Stimulated activated CD4-positive, alpha-beta T cell treated with anti-CD3 and anti-CD28 coated beads, Interleukin-15, amount 100 ng/mL, for 1 hour (primary cell): Measurements from ENCODE around the gene TRIM7.

Experiments
- DNase-seq, 2 donors: peaks; one replicate each; pipeline ENCODE4 v3.0.0-alpha.2; 2020; ENCODE audit warnings: low read depth in 1 of 2, low spot score in 1 of 2

Gene TRIM7

DNA sequence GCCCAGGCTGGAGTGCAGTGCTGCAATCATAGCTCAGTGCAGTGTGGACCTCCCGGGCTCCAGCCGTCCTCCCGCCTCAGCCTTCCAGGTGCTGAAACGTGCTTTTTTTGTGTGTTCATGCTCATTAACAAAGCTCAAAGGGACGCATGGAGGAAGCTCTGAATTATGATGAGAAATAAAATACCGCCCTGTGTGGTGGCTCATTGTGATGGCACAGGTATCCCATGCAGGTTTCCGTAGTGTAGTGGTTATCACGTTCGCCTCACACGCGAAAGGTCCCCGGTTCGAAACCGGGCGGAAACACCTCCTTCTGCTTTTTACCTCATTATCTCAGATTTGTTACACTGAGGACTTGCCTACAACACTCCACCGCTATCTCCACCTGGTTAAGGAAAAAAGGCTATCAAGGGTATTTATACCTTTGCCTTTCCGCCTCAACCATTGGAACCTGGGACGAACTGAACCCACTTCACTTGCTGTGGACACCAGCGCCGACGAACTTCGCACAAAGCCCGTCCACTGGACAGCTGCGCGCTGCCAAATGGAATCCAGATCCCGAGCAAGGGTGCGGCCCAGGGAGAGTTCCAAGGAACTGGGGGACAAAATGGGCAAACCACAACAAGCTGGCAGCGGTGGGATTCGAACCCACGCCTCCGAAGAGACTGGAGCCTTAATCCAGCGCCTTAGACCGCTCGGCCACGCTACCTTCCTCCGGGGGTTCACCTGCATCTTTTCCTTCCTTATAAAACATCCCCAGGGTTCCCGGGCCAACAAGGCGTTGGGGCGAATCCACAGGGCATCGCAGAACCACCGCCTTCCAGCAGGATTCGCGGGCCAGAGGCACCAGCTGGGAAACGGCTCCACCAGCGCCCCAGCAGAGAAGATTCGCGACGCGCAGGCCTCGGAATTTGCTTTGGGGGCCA, 31.3 kb downstream of the TRIM7 start:
- peak in 1 of 2 donors; percentile 70 for DNase-seq

DNA sequence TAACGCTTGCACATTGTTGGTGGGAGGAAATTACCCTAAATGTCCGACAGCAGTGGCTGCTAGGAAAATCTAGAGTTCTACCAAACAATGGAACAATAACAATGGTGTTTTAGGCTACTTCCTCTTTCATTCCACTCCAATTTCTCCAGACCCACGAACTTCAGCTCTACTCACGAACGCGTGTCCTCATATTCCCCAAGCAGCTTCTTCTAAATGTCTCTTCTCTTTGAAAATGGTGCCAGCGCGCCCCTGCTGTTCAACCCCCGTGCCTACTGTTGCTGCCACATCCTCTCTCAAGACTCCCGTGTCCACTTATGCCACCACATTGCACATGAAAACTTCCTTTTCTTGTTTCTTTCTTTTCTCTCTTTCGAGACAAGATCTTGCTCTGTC, 32.0 kb downstream of the TRIM7 start:
- DNase-seq: no peak

DNA sequence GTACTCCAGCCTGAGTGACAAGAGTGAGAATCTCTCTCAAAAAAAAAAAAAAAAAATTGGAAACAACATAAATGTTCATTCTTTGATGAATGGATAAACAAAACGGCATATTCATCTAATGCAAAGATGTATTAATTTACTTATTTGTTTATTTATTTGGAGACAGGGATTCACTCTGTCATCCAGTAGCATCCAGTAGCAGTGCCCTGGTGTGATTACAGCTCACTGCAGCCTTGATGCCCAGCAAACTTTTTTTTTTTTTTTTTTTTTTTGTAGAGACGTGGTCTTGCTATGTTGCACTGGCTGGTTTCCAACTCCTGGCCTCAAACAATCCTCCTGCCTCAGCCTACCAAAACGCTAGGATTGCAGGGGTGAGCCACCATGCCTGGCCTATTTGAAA, 33.2 kb downstream of the TRIM7 start:
- no peak for DNase-seq

DNA sequence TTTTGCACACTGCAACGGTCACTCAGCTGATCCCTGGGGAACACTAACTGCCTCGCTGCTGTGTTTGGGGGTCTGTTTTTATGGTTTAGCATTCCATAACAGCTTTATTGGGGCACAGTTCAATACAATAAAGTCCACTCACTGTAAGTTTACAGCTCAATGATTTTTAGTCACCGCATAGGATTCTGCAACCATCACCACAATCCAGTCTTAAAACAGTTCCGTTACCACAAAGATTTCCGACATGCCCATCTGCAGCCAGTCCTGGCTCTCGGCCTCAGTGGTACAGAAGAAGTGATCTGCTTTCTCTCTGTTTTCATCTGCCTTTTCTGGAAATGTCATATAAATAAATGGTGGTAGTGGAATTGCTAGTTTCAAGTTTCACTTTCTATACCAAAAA, 34.0 kb downstream of the TRIM7 start:
- DNase-seq: no peak

DNA sequence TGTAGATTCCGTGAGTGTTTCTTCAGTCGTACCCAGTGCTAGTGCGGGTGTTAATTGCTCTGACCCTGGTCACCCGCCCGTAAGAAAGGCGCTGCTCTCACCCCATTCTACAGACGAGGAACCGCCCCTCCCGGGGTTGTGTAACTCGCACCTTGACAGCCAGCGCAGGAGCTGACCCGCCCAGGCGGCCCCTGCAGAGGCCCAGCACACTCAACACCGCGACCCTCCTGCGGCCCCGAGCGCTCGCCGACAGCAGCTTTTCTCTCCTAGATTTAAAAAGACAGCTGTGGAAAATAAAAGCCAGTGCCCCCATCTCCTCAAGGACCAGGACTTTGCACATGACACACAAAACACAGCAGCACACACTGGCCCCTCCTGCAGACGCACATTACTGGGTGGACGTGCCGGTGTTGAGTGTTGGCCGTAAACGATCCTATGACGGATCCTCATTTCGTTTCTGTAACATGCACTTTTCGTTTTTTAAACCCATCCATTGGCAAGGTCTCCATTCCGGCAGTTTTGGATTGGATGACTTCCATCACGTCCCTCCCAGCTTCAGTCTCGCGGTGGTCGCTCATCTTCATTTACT, 34.7 kb downstream of the TRIM7 start:
- no peak for DNase-seq

DNA sequence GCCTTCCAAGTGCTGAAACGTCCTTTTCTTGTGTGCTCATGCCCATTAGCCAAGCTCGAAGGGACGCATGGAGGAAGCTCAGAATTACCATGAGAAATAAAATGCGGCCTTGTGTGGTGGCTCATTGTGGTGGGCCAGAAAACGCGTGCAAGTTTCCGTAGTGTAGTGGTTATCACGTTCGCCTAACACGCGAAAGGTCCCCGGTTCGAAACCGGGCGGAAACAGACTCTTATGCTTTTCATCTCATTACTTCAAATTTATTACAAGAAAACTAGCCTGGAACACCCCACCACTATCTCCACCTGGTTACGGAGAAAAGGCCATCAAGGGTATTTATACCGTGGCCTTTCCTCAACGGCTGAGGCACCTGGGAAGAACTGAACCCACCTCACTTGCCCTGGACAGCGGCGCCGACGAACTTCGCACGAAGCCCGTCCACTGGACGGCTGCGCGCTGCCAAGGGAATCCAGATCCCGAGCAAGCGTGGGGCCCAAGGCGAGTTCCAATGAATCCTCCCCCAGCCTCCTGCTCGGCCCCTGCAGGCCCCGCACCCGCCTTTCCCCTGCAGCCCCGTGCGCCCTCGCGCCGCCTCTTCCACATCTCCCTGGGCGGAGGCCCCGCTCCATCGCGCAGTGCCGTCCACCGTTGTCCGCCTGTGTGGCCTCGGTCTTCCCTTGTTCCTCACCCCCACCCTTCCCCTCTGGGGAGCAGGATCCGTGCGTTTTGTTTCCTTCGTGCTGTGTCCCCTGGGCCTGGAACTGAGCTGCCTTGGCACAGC, 35.3 kb downstream of the TRIM7 start:
- DNase-seq: peak in 1 of 2 donors; percentile 79

DNA sequence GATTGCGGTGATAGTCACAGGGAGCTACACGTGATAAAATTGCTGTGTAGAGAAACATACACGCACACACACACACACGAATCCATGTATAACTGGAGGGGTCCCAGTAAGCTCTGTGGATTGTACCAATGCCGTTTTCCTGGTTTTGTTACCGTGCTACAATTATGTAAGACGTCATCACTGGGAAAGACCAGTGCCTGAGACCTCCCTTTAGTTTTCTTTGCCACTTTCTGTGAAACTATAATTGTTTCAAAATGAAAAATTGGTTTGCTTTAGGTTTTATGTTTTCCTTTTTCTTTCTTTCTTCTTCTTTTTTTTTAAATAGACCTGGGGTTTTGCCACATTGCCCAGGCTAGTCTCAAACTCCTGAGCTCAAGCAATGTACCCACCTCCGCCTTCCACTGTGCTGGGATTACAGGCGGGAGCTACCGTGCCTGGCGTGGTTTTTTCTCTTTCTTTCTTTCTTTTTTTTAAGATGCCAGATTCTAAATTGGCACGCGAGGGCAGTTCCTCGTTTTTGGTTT, 36.3 kb downstream of the TRIM7 start:
- DNase-seq: no peak

DNA sequence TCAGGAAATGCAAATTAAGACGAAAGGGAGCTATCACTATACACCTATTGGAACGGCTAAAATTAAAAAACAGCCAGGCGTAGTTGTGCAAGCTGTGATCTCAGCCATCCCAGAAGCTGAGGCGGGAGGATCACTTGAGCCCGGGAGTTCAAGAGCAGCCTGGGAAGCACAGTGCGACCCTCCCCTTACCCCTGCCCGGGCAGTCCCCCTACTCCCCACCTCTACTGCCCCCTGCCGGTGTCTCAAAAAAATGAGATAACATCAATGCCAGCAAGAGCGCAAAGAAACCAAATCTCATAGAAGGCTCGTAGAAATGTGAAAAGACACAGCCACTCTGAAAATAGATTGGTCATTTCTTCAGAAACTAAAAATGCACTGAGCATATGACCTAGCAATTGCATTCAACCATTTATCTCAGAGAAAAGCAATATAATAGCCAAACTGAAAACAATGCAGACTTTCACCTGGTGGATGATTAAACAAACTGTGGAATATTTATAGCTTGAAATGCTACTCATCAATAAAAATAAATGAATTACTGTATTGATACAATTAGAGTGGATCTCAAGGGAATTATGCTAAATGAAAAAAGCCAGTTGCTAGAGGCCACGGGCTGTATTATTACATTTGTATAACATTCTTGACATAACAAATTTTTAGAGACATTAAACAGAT, 37.0 kb downstream of the TRIM7 start:
- no peak for DNase-seq

DNA sequence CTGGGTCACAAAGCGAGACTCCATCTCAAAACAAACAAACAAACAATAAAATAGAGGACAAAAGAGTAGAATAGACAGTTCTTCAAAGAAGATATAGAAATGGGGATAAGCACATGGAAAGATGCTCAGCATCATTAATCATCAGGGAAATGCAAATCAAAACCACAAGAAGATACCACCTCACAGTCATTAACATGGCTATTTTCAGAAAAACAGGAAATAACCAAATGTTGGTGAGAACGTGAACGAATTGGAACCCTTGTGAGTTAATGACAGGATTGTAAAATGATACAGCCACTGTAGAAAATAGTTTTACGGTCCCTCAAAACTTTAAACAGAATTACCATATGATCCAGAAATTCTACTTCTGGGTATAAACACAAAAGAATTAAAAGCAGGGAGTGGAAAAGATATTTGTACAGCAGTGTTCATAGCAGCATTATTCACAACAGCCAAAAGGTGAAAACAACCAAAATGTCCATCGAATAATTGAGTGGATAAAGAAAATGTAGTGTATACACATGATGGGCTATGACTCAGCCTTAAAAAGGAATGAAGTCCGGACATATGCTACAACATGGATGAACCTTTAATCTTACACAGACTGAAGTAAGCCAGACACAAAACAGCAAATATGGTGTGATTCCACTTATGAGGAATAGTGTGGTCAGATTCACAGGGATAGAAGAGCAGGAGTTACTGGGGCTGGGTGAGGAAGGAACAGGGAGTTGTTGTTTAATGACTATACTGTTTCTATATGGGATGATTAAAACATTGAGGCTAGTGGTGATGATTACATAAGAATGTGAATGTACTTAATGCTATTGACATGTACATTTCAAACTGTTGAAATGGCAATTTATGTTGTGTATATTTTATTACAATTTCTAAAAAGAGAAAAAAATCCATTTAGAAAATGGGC, 37.9 kb downstream of the TRIM7 start:
- no peak for DNase-seq

DNA sequence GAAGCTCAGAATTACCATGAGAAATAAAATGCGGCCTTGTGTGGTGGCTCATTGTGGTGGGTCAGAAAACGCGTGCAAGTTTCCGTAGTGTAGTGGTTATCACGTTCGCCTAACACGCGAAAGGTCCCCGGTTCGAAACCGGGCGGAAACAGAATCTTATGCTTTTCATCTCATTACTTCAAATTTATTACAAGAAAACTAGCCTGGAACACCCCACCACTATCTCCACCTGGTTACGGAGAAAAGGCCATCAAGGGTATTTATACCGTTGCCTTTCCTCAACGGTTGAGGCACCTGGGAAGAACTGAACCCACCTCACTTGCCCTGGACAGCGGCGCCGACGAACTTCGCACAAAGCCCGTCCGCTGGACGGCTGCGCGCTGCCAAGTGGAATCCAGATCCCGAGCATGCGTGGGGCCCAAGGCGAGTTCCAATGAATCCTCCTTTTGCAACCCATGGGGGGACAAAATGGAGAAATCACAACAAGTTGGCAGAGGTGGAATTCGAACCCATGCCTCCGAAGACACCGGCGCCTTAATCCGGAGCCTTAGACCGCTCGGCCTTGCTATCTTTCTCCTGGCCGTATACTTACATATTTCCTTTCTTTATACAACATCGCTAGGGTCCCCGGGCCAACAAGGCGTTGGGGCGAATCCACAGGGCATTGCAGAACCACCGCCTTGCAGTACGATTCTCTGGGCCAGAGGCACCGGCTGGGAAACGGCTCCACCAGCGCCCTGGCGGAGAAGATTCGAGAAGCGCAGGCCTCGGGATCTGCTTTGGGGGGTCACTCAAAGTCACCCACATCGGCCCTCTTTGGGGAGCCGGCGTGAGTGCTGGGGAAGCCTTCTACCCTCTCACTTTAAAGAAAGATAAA, 40.7 kb downstream of the TRIM7 start:
- DNase-seq: peak in 1 of 2 donors; percentile 42

DNA sequence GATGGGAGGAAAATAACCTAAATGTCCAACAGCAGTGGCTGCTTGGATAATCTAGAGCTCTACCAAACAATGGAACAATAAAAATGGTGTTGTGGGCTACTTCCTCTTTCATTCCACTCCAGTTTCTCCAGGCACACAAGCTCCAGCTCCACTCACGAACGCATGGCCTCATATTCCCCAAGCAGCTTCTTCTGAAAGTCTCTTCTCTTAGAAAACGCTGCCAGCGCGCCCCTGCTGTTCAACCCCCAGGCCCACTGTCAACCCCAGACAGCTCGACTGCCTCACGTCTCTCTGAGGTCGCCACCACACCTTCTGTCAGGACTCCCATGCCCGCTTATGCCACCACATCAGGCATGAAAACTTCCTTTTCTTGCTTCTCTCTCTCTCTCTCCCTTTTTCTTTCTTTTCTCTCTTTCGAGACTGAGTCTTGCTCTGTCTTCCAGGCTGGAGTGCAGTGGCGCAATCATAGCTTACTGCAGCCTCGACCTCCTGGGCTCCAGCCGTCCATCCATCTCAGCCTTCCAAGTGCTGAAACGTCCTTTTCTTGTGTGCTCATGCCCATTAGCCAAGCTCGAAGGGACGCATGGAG, 41.4 kb downstream of the TRIM7 start:
- DNase-seq: no peak

DNA sequence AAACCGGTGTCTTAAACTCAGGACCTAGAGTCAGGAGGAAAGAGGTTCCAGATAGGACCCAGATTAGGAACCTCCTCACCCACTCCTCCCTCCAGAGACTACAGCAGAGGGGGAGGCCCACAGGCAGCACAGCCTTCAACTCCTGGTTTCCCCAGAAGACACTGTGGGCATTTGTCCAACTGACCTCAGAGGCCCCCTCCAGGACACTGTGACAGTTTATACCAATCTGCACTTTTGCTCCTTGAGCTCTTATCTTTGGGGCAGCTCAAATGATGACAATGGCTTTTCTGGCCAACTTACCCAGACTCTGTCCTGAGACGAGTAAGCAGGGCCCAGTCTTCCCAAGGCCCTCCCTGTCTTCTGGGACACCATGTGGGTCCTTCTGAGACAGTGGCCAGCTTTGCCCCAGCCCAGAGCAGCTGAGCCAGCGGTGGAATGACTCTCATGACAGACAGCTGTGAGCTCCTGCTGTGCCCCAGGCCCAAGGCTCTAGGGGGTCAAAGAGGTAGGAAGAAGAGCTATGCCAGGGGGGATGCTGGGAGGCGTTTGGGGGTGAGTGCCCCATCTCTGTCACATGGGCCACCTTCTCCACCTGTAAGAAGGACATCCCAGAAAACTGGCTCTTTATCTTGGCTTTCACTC, 43.3 kb downstream of the TRIM7 start:
- no peak for DNase-seq

DNA sequence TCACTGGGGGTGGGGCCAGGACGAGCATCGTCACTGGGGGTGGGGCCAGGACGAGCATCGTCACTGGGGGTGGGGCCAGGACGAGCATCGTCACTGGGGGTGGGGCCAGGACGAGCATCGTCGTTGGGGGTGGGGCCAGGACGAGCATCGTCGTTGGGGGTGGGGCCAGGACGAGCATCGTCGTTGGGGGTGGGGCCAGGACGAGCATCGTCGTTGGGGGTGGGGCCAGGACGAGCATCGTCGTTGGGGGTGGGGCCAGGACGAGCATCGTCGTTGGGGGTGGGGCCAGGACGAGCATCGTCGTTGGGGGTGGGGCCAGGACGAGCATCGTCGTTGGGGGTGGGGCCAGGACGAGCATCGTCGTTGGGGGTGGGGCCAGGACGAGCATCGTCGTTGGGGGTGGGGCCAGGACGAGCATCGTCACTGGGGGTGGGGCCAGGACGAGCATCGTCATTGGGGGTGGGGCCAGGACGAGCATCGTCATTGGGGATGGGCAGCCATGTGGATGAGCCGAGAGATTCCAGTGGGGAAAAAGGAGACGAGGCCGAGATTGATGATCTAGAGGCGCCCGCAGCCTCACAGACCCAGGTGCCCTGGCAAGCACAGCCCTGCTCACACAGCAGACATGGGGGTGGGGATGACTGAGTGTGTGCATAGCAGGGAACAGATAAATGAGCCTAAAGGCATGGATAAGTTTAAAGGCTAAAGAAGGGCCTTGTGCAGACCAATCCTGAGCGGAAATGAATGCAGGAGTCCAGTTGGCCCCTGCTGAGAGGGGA, 44.1 kb downstream of the TRIM7 start:
- peak in 1 of 2 donors; percentile 31 for DNase-seq

DNA sequence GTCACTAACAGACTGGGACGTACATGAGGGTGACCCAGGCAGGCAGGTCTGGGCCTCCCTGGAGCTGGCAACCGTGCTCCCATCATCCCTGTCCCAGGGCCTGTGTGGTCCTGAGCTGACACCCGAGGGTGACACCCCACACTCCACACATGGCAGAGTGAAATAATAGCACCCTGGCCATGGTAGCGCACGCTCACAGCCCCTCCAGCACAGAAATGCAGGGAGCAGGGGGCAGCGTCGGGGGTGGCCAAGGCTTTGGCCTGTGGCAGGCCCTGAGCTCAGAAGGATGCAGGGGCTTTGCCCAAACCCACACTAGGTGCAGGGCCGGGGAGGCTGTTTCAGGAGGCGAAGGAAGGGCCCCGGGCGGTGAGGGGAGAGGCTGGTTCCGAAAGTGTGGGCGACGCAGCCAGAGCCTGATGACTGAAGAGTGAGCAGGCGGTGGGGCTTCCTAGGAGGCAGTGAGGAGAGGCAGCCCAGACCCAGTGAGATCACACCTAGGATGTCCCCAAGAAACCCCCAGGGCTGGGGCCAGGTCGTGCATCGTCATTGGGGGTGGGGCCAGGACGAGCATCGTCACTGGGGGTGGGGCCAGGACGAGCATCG, 44.7 kb downstream of the TRIM7 start:
- DNase-seq: peak; percentile 38 to 71

DNA sequence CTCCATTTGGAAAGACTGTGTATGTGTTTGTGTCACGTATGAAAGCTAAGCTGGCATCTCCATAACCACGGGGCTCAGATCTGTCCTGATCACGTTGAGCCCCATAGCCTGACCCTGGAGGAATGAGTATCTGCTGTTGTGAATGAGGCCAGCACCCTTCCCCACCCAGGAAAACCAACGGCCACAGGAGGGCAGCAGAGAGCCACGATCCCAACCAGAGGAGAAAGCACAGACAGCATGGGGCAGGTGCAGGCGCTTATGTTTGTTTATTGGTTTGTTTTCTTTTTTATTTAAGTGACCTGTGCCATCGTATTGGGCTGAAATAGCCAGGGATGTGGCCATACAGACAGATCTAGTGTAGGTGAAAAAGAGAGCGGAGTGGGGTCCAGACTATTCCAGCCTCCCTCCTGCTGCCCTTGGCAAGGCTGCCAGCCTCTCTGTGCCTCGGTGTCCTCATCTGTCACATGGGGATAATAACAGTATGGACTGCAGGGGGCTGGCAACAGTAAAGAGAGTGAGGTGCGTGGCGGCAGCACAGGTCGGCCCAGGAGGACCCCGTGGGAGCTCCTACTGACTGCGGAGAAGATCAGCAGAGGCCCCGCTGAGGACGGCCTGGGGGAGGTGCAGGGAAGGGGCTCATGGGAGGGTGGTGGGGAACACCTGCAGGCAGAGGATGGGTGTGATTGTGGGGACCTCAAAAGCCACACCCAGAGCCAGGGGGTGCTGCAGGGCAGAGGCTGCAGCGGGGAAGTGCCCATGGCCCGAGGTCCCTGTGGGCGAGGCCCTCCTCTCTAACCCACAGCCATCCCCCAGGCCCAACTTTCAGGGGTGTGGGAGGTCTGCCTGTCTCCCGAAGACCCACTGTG, 45.5 kb downstream of the TRIM7 start:
- peak; percentile 78 to 93 for DNase-seq

DNA sequence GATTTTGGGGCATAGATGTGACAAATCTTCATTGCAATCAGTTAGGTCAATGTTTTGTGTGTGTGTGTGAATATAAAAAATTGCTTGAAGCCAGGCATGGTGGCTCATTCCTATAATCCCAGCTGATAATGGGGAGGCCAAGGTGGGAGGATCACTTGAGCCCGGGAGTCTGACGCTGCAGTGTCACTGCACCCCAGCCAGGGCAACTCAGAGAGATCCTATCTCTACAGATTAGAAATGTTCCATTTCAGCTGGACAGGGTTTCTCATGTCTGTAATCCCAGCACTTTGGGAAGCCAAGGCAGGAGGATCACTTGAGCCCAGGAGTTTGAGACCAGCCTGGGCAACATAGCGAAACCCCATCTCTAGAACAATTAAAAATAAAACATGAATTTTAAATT, 46.1 kb downstream of the TRIM7 start:
- DNase-seq: no peak
